ENCODE results near the gene ARPC1B.
"Not testable (repeated sequence)": the region's sequence is repeated elsewhere in the genome, so short reads cannot be mapped to it uniquely, and the experiment has no call there.

The ARPC1B gene

DNA sequence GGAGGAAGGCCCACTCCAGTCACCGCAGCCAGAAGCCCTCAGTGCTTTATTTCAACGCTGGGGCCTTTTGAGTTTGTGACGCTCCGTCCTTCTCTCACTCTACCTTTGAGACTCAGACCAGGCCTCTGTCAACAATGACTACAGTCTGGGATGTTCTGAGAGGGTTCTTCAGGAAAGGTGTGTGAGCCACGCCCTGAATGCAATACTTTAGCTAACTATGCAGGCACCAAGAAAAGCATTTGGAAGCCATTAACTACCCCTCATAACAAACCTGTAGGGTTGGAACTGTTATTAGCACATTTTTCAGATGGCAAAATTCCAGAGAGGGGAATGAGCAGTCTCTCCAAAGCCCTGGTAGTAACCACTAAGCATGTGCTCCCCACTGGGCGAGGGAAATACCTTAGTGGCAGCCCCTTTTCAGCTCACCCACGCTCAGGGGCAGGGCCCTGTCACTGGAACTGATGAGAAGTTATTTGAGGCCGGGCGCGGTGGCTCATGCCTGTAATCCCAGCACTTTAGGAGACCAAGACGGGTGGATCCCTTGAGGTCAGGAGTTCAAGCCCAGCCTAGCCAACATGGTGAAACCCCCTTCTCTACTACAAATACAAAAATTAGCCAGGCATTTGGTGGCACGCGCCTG is 5.7 kb upstream of the ARPC1B start:
- DNase-seq (ENCODE audit: low read depth in 2 of 2): no peak

DNA sequence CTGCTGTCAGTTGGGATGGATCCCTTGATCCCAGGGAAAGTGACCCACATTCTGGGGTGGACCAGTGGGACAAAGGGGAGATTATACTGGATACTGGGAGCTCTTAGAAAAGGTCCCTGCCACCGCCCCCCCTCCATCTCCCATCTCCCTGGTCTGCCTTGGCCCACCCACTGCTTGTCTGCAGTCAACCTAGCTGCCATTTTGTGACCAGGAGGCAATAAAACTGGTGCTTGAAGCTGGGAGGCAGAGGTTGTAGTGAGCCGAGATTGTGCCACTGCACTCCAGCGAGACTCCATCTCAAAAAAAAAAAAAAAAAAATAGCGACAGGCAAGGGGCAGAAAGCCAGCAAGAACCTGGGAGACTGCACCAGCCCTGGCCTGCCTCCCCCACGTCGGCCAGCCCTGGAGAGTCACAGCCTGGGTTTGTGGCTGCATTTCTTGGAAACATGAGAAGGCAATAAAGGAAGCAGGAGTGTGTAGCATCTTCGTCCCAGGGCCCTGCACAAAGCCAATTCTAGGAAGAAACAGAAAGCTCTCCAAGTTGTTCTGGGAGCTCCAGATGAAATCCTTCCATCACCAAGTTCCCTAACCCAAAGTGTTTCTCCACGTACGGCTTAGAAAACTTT is 4.7 kb upstream of the ARPC1B start:
- DNase-seq (ENCODE audit: low read depth in 2 of 2): no peak

DNA sequence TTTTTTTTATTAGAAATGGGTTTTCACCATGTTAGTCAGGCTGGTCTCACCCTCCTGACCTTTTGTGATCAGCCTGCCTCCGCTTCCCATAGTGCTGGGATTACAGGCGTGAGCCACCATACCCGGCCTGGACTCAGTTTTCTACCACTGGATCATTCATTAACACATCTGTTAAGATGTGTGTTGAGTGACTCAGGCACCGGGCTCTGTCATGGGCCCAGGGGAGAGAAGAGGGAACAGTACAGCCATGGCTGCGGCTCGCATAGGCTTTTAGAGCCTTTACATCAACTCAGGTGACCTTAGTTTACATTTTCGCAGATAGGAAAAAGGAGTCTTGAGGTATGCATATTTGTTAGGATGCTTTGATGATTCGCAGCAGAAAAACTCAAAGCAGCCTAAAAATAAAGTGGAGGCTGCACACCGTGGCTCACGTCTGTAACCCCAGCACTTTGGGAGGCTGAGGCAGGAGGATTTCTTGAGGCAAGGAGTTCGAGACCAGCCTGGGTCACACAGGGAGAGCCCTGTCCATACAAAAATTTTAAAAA is 3.1 kb upstream of the ARPC1B start:
- no peak for DNase-seq (ENCODE audit: low read depth in 2 of 2)

DNA sequence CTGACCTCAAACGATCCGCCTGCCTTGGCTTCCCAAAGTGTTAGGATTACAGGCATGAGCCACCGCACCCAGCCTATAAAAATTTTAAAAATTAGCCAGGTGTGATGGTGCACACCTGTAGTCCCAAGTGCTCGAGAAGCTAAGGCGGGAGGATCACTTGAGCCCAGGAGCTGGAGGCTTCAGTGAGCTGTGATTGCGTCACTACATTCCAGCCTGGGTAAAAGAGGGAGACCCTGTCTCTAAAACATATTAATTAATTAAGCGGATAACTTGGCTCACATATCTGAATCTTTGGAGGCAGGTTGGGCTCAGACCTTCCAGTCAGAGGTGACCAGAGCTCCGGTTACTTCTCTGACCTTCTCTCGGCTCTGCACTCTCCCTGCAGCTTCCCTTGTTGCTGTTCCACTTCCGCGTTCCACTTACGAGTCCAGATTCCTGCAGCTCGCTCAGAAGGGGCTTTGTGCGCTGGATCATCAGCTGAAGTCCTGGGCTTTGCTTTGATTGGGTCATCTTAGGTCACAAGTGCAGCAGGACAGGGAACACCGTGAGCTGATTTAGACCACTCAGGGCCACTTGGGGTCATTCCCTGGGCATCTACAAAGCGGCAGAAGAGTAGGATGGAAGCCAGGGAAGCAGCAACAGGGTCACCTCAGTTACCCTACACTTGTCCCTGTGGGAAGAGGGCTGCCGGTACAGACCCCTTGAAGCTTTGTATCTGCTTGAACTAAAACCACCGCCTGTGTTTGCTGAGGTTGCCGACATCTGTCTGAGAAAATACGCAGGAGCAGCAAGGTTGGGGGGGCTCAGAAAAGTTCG is 2.0 kb upstream of the ARPC1B start:
- no peak for DNase-seq (ENCODE audit: low read depth in 2 of 2)

DNA sequence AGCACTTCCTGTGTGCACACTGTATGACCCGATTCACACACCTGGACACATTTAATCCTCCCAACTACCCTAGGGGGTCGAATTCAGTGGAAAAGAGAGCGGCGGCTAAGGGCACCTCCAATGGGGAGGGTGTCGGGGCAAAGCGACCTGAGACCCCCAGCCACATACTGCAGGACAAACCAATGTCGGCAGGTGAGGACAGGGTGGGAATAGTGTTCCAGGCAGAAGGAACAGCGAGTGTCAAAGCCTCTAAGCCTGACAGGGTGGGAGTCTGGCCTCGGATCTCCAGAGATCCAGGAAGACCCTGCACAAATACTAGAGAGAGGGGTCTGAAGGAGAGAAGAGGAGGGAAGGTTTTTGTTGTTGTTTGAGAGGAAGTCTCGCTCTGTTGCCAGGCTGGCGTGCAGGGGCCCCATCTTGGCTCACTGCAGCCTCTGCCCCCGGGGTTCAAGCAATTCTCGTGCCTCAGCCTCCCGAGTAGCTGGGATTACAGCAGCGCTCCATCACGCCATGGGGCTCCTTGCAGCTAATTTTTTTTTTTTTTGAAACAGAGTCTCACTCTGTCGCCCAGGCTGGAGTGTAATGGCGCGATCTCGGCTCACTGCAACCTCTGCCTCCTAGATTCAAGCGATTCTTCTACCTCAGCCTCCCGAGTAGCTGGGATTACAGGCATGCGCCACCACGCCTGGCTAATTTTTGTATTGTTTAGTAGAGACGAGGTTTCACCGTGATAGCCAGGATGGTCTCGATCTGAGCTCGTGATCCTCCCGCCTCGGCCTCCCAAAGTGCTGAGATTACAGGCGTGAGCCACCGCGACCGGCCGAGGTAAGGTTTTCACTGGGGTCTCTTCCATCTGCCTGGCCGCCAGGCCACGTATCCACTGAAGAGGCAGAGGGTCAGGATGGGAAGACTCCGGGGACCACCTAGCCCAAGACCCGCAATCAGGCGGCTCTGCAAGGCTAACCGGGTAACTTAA is 1.2 kb upstream of the ARPC1B start:
- no peak for DNase-seq (ENCODE audit: low read depth in 2 of 2)

DNA sequence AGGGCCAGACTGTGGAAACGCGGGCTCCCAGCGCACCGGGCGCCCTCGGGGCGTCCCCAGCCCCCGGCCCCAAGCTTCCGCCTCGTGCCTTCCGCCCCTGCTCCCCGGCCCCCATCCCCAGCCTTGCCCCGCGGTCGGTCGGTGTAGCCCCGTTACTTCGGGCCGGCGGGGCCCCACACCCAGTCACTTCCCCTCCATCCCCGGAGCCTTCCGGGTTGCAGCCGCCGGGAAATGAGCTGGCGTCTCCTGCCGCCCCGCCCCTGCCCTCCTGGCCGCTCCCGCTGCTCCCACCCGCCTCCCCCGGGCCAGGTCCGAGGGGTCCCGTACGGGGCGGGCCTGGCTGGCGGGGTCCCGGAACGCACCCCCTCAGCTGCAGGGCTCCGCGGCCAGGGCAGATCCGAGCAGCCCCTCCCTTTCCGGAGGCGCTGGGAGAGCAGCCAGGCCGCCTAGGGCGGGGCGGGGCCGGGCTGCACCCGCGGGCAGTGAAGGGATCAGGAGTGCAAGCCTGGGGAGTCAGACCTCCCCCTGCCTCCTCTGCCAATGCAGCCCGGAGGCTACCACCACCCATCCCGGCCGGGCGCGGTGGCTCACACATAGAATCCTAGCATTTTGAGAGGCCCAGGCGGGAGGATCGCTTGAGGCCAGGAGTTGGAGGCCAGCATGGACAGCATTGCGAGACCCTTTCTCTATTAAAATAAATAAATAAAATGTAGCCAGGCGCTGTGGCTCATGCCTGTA is 709 bp downstream of the ARPC1B start:
- DNase-seq (ENCODE audit: low read depth in 2 of 2): peak in 1 of 2 donors; percentile 45

DNA sequence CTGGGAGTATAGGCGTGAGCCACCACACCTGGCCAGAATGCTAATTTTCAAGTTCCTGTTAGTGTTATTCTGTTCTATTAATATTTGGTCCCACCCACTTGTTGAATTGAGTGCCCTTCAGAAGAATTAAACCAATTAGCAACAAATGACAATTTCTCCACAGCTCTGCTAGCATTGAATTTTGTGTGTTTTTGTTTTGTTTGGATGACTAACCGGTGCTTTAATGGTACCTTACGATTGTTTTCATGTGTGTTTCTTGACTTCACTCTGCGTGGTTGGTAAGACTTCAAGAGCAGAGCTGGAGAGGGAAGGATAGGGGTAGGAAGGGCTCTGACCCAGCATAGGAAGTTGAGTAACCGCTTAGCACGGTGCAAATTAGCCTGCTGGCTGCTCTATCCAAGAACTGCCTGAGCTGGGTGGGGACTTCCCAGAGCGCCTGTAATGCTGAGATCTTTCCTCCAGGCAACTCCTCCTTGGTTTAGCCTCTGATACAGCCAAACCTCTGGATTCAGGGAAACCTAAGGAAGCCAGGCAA is 4.6 kb downstream of the ARPC1B start:
- no peak for DNase-seq (ENCODE audit: low read depth in 2 of 2)

DNA sequence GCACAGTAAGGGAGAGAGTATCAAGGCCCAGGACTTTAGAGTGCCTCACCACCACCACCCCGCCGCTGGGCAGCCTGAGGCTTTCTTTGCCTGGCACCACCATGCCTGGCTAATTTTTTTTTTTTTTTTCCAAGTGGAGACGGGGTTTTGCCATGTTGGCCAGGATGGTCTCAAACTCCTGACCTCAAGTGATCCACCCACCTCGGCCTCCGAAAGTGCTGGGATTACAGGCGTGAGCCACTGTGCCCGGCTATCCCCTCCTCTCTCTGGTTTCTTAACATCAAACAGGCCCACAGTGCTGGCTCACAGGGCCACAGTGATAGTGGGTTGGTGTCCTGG is 5.1 kb downstream of the ARPC1B start:
- DNase-seq (ENCODE audit: low read depth in 2 of 2): not testable (repeated sequence)

DNA sequence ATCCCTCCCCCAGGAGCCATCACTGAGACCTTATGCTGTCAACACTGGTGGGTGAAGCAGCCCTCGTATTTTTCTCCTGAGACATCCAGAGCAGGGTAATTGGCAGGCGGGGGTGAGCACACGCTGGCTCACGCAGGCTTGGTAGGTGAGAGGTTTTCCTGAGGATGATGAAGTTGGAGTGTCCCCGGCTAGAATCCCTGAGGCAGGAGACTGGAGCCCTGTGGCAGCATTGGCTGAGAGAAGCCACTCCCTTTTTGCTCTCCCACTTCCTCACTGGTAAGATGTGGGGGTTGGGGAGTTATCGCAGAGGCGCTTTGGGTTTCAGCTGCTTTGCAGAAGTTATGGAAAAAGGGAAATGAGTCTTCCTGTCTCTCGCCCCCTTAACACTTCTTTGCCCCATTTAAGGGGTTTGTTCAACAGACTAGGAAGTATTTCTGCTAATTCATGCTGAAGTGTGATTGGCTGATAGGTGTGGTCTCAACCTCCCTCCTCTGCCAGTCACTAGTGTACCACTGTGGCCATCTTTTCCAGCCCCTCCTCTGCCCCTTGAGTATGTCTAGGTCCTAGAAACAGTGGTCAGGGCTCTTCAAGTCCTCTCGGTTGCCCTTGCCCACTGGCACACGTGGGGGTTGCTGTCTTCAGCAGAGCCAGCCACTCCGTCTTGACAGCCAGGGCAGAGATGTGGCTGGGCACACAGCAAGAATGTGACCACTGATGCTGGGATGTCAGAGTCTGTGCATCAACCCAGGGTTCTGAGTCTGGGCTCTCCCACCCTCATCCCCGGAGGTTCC is 5.7 kb downstream of the ARPC1B start:
- no peak for DNase-seq (ENCODE audit: low read depth in 2 of 2)

DNA sequence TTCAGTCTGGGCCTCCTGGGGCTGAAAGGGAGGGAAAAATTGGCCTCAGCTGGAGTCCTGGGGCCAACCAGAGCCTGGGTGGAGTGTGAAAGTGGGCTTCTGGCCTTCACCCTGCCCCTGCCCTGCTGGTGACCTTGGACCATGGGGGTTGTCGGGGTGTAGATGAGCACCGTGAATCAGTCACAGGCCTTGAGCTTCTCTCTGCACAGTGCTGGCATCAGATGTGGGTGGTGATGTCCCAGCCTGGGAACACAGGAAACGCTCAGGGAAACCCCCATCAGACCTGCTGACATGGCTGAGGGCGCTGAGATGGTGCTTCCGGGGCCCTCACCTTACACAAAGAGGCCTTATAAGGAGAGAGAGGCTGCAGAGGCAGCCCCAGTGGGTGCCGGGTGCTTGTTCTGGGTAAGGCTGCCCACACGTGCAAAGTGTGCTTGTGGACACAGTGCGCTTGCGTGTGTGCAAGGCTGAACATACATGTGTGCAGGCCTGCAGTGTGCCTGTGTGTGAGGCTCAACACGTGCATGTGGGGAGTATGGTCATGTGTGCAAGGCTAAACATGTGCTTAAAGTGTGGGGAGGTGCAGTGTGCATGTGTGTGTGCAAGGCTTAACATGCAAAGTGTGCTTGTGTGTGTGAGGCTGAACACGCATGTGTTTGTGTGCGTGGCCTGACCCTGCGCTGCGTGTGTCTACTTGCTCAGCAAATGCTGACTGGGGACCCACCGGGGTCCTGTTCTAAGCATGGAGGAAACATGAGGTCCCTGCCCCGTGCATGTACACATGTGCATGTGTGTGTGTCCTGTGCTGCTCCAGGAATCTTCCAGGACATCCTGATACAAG is 6.5 kb downstream of the ARPC1B start:
- peak; percentile 80 to 90 for DNase-seq (ENCODE audit: low read depth in 2 of 2)

DNA sequence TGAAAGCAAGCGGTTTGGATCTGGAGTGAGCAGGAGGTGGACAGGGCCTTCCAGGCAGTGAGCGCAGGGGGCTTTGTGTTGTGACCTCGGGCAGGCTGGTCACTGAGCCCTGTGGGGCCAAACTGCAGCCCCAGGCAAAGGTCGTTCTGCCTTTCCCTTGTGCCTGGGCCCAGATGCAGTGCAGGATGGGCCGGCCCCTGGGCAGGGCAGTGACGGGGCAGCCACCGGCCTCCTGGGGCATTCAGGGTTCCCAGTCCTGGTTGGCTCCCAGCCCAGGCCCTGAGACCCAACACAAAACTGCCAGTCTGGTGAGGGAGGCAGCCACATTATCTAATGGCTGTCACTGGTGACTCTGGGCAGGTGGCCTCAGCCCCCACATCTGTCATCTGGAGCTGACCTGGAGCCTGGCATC is 7.1 kb downstream of the ARPC1B start:
- no peak for DNase-seq (ENCODE audit: low read depth in 2 of 2)

DNA sequence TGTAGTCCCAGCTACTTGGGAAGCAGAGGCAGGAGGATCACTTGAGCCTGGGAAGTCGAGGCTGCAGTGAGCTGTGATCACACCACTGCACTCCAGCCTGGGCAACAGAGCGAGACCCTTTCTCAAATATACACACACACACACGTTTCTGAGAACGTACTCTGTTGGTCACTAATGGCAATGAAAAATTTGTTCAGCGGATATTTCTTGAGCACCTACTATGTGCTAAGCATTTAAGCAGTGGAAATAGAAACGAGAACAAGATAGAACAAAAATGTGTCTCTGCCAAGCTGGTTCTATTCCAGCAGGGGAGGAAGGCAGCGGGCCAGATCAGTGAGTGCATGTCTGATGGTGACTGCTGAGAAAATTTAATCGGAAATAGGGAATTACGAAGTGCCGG is 8.7 kb downstream of the ARPC1B start:
- DNase-seq (ENCODE audit: low read depth in 2 of 2): no peak

DNA sequence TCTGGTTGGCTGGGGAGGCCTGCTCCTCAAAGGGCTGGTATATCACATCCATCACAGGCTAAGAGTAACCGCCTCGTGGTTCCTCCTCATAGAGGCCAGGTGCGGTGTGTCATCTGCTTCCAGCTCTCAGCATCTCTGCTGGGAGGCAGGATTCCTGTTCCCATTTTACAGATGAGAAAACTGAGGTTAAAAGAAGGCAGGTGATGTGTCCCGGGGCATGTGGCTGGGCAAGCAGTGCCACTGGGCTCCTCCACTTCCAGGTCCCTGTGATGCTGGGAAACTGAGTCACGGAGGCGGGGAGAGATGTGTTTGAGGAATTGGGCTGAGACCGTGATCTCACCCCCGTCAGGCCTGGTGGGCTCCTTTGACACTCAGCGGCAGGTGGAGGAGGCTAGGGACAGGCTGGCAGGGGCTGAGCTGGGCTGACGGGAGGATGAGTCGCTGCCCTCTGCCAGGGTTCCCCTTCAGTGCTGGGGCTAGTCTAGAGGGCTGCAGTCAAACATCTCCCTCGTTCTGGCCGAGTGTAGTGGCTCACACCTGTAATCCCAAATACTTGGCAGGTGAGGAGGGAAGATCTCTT is 9.4 kb downstream of the ARPC1B start:
- DNase-seq (ENCODE audit: low read depth in 2 of 2): no peak

DNA sequence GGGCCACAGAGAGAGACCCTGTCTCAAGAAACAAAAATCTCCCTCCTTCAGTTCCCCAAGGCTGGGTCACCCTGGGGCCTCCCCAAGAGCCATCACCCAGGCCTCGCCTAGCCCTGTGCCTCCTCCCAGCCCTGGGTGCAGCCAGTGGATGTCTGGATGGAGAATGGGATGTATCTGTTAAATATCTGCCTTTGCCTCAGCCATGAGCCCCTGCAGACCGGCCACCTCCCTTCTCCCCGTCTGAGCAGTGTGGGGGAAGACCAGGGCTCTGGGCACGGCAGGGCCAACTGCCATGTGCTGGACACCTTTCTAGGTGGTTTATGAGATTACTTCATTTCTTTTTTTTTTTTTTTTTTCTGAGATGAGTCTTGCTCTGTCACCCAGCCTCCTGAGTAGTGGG is 10.0 kb downstream of the ARPC1B start:
- DNase-seq (ENCODE audit: low read depth in 2 of 2): no peak

DNA sequence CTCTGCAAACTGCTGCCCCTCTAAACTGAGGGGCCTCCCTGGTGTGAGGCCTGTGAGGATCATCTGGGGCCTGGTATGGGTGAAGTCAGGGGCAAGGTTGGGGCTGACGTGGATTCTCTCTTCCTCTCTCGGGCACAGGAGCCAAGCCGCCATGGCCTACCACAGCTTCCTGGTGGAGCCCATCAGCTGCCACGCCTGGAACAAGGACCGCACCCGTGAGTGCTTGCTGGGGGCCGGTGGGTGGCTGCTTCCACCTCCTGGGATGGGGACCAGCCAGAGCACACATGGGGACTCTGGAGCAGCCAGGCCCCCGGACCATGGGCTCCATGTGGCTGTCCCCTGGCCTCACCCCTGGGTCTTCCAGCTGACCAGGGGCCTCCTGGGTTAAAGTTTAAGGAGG is 11.0 kb downstream of the ARPC1B start:
- no peak for DNase-seq (ENCODE audit: low read depth in 2 of 2)

DNA sequence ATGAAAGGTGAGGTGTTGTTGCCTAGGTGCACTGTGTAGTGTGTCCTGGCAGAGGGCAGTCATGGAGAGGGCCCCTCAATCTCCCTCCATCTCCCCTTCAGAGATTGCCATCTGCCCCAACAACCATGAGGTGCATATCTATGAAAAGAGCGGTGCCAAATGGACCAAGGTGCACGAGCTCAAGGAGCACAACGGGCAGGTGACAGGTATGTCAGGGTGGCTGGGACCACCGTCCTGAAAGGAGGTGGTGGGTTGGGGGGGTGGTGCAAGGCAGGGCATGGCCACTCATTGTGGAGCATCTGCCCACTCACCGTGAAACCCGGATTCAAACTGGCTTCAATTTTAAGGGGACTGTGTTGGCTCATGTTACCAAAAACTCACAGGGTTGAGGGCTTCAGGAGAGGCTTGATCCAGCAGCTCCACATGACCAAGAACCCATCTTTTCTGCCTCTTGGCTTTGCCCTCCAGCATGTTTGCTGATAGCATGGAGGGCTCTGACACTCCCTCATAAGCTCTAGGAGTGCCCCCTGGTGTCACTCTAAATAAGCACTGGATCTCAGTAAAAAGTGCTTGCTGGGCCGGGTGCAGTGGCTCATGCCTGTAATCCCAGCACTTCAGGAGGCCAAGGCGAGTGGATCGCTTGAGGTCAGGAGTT is 12.2 kb downstream of the ARPC1B start:
- no peak for DNase-seq (ENCODE audit: low read depth in 2 of 2)

DNA sequence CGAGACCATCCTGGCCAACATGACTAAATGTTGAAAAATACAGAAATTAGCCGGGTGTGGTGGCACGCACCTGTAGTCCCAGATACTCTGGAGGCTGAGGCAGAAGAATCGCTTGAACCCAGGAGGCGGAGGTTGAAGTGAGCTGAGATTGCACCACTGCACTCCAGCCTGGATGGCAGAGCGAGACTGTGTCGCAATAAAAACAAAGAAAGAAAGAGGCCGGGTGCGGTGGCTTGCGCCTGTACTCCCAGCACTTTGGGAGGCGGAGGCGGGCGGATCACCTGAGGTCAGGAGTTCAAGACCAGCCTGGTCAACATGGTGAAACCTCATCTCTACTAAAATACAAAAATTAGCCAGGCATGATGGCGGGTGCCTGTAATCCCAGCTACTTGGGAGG is 12.7 kb downstream of the ARPC1B start:
- DNase-seq (ENCODE audit: low read depth in 2 of 2): not testable (repeated sequence)

DNA sequence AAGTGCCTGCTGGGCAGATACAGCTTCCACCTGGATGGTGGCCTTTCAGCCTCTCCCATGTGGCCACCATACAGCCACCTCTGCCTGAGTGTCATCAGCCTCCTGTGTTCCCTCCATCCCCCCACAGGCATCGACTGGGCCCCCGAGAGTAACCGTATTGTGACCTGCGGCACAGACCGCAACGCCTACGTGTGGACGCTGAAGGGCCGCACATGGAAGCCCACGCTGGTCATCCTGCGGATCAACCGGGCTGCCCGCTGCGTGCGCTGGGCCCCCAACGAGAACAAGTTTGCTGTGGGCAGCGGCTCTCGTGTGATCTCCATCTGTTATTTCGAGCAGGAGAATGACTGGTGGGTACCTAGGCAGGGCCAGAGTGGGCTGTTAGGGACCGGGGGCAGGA is 13.4 kb downstream of the ARPC1B start:
- DNase-seq (ENCODE audit: low read depth in 2 of 2): no peak

All from stimulated activated CD8-positive, alpha-beta memory T cell treated with anti-CD3 and anti-CD28 coated beads, Interleukin-15, amount 100 ng/mL, for 4 hours (primary cell).